ENCODE measurements around the gene SH3BP5. TPM values are rescaled to one million over a fixed set of nuclear protein-coding genes. Genes with fewer than 3 reads are reported as not detected.

SH3BP5 gene
- total RNA-seq, 1 donor from 2014 or later: 41.1 TPM

DNA sequence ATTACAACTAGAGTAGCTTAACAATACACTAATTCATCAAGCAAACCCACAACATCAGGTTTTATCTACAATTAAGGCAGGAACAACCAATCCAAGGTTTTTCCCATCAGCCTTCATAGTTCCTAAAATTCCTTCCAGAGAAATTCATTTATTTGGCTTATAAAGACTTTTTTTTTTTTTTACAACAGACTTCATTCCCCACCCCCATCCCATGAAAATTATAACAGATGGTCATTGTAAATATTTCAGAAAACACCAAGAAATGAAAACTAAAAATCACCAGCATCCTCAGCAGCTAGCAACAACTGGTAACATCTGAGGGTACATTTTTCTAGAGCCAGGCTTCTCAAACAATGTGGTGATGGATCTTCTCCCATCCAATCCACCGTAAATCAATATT is 11.0 kb downstream of the SH3BP5 start:
- no peak overlapping the region for H3K4me3 Mint-ChIP-seq (ENCODE audit: unreplicated experiment)
- TF ChIP-seq, protein P1, sequence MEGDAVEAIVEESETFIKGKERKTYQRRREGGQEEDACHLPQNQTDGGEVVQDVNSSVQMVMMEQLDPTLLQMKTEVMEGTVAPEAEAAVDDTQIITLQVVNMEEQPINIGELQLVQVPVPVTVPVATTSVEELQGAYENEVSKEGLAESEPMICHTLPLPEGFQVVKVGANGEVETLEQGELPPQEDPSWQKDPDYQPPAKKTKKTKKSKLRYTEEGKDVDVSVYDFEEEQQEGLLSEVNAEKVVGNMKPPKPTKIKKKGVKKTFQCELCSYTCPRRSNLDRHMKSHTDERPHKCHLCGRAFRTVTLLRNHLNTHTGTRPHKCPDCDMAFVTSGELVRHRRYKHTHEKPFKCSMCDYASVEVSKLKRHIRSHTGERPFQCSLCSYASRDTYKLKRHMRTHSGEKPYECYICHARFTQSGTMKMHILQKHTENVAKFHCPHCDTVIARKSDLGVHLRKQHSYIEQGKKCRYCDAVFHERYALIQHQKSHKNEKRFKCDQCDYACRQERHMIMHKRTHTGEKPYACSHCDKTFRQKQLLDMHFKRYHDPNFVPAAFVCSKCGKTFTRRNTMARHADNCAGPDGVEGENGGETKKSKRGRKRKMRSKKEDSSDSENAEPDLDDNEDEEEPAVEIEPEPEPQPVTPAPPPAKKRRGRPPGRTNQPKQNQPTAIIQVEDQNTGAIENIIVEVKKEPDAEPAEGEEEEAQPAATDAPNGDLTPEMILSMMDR (IDR thresholded peaks at IDR 0.05; ENCODE audit: unreplicated experiment): no peak
- H3K36me3 Mint-ChIP-seq (ENCODE audit: low read depth, unreplicated experiment): peaks cover 13% of the 10 kb centered on the region
- DNase-seq (ENCODE audit: low spot score): no peak
- no peaks in the 10 kb centered on the region for H3K9me3 Mint-ChIP-seq (ENCODE audit: unreplicated experiment)
- H3K27me3 Mint-ChIP-seq (ENCODE audit: unreplicated experiment): no peaks in the 10 kb centered on the region
- peaks cover 42% of the 10 kb centered on the region for H3K4me1 Mint-ChIP-seq (ENCODE audit: unreplicated experiment)
- no peak overlapping the region for H3K27ac Mint-ChIP-seq (ENCODE audit: unreplicated experiment)

DNA sequence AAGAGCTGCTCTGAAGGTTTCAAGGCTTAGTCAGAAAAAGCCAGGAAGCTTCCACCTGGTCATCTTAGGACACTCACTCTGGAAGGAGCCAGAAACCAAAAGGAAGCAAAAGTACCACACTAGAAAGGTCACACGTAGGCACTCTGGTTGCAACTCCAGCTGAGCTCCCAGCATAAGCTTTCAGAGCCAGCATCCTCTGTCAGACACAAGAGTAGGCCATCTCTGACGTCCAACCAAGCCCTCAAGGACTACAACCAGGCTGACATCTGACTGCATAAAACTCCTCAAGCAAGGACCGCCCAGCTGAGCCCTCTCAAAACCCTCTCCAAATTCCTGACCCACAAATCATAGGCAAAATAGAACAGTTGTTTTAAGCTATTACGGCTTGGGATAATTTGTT is 12.8 kb downstream of the SH3BP5 start:
- H3K27ac Mint-ChIP-seq (ENCODE audit: unreplicated experiment): no peak overlapping the region
- peaks cover 9% of the 10 kb centered on the region for H3K36me3 Mint-ChIP-seq (ENCODE audit: low read depth, unreplicated experiment)
- no peak for DNase-seq (ENCODE audit: low spot score)
- peaks cover 31% of the 10 kb centered on the region for H3K4me1 Mint-ChIP-seq (ENCODE audit: unreplicated experiment)
- no peak overlapping the region for H3K4me3 Mint-ChIP-seq (ENCODE audit: unreplicated experiment)
- TF ChIP-seq, protein P1 (IDR thresholded peaks at IDR 0.05; ENCODE audit: unreplicated experiment): no peak
- H3K9me3 Mint-ChIP-seq (ENCODE audit: unreplicated experiment): no peaks in the 10 kb centered on the region
- no peaks in the 10 kb centered on the region for H3K27me3 Mint-ChIP-seq (ENCODE audit: unreplicated experiment)

DNA sequence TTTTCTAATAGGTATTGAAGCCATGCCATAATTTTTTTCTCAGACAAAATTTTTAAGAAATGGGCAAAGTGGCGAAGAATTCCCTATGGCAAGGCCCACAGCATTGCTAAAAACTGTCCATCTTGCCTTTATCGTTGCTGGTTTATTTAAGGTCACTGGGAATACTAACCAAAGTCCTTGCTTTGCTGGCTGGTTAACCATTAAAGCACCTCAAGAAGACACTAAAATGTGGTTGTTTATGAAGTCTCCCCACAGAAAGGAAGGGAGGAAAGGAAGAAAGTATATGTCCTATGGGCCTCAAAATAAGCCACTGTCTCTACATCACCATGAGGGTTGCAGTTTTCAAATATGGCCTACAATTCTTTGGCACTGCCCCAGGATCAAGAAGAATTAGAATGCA is 13.2 kb downstream of the SH3BP5 start:
- Mint-ChIP-seq H3K27ac (ENCODE audit: unreplicated experiment) (no peak overlapping the region), H3K36me3 (ENCODE audit: low read depth, unreplicated experiment) (peaks cover 4% of the 10 kb centered on the region), H3K4me3 (ENCODE audit: unreplicated experiment) (peak overlapping the region; percentile 21), H3K9me3 (ENCODE audit: unreplicated experiment) (no peaks in the 10 kb centered on the region), H3K27me3 (ENCODE audit: unreplicated experiment) (no peaks in the 10 kb centered on the region), H3K4me1 (ENCODE audit: unreplicated experiment) (peaks cover 29% of the 10 kb centered on the region)
- TF ChIP-seq, protein P1 (IDR thresholded peaks at IDR 0.05; ENCODE audit: unreplicated experiment): no peak
- DNase-seq (ENCODE audit: low spot score): no peak

DNA sequence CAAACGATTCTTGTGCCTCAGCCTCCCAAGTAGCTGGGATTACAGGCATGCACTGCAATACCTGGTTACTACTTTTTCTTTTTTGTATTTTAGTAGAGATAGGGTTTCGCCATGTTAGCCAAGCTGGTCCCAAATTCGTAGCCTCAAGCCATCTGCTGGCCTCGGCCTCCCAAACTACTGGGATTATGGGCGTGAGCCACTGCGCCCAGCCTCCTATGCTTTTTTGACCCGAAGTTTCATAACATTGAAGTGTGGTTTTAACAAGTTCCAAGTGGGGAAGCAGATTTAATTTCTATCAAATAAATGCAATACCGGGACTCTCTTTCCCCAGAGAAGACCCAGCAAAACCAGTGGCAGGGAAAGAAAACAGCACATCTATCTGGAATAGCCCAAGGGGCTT is 13.7 kb downstream of the SH3BP5 start:
- DNase-seq (ENCODE audit: low spot score): no peak
- Mint-ChIP-seq H3K27ac (ENCODE audit: unreplicated experiment) (no peak overlapping the region), H3K4me3 (ENCODE audit: unreplicated experiment) (no peak overlapping the region), H3K4me1 (ENCODE audit: unreplicated experiment) (peaks cover 24% of the 10 kb centered on the region), H3K36me3 (ENCODE audit: low read depth, unreplicated experiment) (peaks cover 3% of the 10 kb centered on the region), H3K9me3 (ENCODE audit: unreplicated experiment) (no peaks in the 10 kb centered on the region), H3K27me3 (ENCODE audit: unreplicated experiment) (no peaks in the 10 kb centered on the region)
- TF ChIP-seq, protein P1 (IDR thresholded peaks at IDR 0.05; ENCODE audit: unreplicated experiment): no peak

DNA sequence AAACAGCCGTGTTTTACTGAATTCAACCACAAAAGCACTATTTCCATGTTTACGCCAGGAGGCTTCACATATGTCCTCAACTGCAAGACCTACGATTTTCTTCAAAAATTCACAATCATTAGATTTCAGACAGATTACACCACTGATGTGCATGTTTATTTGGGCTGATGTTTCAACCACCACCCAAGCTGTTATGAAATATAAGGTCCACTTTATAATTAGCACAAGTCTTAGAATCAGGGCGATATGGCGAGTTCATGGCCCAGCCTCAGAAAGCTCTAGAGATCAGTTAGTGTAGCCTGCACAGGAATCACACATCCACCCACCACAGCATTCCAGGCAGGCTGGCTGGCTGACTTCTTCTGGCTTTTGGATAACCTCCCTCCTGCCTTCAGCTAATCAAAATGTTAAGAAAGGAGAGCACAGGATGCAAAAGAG is 15.4 kb downstream of the SH3BP5 start:
- no peak for DNase-seq (ENCODE audit: low spot score)
- H3K4me1 Mint-ChIP-seq (ENCODE audit: unreplicated experiment): peaks cover 24% of the 10 kb centered on the region
- H3K27ac Mint-ChIP-seq (ENCODE audit: unreplicated experiment): no peak overlapping the region
- TF ChIP-seq, protein P1 (IDR thresholded peaks at IDR 0.05; ENCODE audit: unreplicated experiment): no peak
- no peaks in the 10 kb centered on the region for H3K36me3 Mint-ChIP-seq (ENCODE audit: low read depth, unreplicated experiment)
- H3K9me3 Mint-ChIP-seq (ENCODE audit: unreplicated experiment): no peaks in the 10 kb centered on the region
- H3K4me3 Mint-ChIP-seq (ENCODE audit: unreplicated experiment): no peak overlapping the region
- no peaks in the 10 kb centered on the region for H3K27me3 Mint-ChIP-seq (ENCODE audit: unreplicated experiment)
